SK-N-MC (cell line): ENCODE measurements around the gene ING5.

Source experiments
- EZH2 ChIP-seq: fragments of 200-600 bp; sonication (generic); IDR thresholded peaks from one replicate; pipeline ENCODE4 v1.6.1; 2017; ENCODE audit warnings: antibody characterized with exemption
- POLR2AphosphoS5 ChIP-seq: IDR thresholded peaks from 2 replicates; pipeline ENCODE4 v1.6.1; 2012; ENCODE audit warnings: mild to moderate bottlenecking, low read depth, low read length, borderline replicate concordance

GRCh38 chr2:241724975-241725870 lies 23.4 kb downstream of the ING5 start:
- TF ChIP-seq EZH2 (no peak), POLR2AphosphoS5 (no peak)
